Transverse colon (tissue), 4 donors: ENCODE results near the gene HLA-DRB1. TPM values are rescaled to one million over a fixed set of nuclear protein-coding genes. Genes with fewer than 3 reads are reported as not detected.
A peak's percentile ranks its signal among the peaks of the same experiment; 100 is the strongest.

Source experiments
- DNase-seq: peaks from one replicate; pipeline ENCODE4 v3.0.0-alpha.2; 2019
- H3K27ac ChIP-seq, 4 donors: fragments of 200-600 bp; sonication (generic); 2 replicates each; pipeline ENCODE4 v1.5.1; 2016 to 2018; ENCODE audit warnings: inconsistent platforms in 4 of 4
- H3K27me3 ChIP-seq: fragments of 200-600 bp; sonication (generic); 2 replicates; pipeline ENCODE4 v1.5.1; 2017; ENCODE audit warnings: inconsistent platforms
- H3K36me3 ChIP-seq, 4 donors: fragments of 200-600 bp; sonication (generic); 2 replicates each; pipeline ENCODE4 v1.5.1; 2017 to 2019; ENCODE audit warnings: inconsistent platforms in 4 of 4
- H3K4me1 ChIP-seq, 4 donors: fragments of 200-600 bp; sonication (generic); 2 replicates each; pipeline ENCODE4 v1.5.1; 2017 to 2020; ENCODE audit warnings: inconsistent platforms in 4 of 4
- H3K4me3 ChIP-seq, 4 donors: fragments of 200-600 bp; sonication (generic); 1 replicate in 1 of 4; 2 replicates in 3 of 4; pipeline versions ENCODE4 v1.5.1 to v1.6.1; 2017 to 2019; ENCODE audit warnings: inconsistent platforms in 4 of 4
- H3K9me3 ChIP-seq, 2 donors: fragments of 200-600 bp; sonication (generic); 2 replicates each; pipeline ENCODE4 v1.5.1; 2017 to 2019; ENCODE audit warnings: inconsistent platforms in 2 of 2
- EP300 ChIP-seq: sonication (generic); formaldehyde crosslinking; IDR thresholded peaks from one replicate; pipeline ENCODE4 v1.6.1; 2017; ENCODE audit warnings: antibody characterized with exemption, low read depth
- POLR2A ChIP-seq: fragments of 450-650 bp; IDR thresholded peaks from one replicate; pipeline ENCODE4 v1.6.1; 2016; ENCODE audit warnings: antibody characterized with exemption, mild to moderate bottlenecking, moderate library complexity
- POLR2AphosphoS5 ChIP-seq, 3 donors: sonication (generic); formaldehyde crosslinking; IDR thresholded peaks; one replicate each; pipeline ENCODE4 v1.6.1; 2016; ENCODE audit warnings: antibody characterized with exemption in 3 of 3
- WGBS, 2 donors: methylation state at CpG; one replicate each; pipeline ENCODE4 v1.1.5; 2018; ENCODE audit warnings: low coverage in 1 of 2; 5-methylcytosine and 5-hydroxymethylcytosine counted together
- in situ Hi-C, 4 donors: fragments of 200-750 bp; cut with MboI; loops; one replicate each; pipeline versions ENCODE4 v1.15.0 to v1.15.1; 2017; ENCODE audit warnings: low sequenced_read_pairs in 3 of 4, low pct_ligation_motif_present in 1 of 4, low pct_unique_long_range_greater_than_20kb in 1 of 4
- intact Hi-C: fragments of 100-400 bp; cut with DNase I; formaldehyde crosslinking; loops from one replicate; pipeline ENCODE4 v1.15.1; 2023; ENCODE audit warnings: low total_unique reads
- total RNA-seq, 4 donors: library from RNA; depleted of rRNA; stranded (reverse); fragments of >200 nt; gene quantifications; one replicate each; pipeline ENCODE4 v1.1.0, GENCODE V29; 2016
- TF ChIP-seq, protein P1 (sequence below), 5 experiments: fragments of 200-600 bp in 3 of 5; fragments of 450-650 bp in 2 of 5; sonication (generic) in 3 of 5; IDR thresholded peaks; 1 replicate in 2 of 5; 2 replicates in 3 of 5; pipeline ENCODE4 v1.5.1; 2016 to 2017; ENCODE audit warnings: antibody characterized with exemption in 5 of 5, inconsistent platforms in 3 of 5, mild to moderate bottlenecking in 2 of 5, moderate library complexity in 1 of 5

Gene HLA-DRB1
- total RNA-seq, 4 donors from 2014 or later: 7.9 to 23.8 (median 12.6) TPM

DNA sequence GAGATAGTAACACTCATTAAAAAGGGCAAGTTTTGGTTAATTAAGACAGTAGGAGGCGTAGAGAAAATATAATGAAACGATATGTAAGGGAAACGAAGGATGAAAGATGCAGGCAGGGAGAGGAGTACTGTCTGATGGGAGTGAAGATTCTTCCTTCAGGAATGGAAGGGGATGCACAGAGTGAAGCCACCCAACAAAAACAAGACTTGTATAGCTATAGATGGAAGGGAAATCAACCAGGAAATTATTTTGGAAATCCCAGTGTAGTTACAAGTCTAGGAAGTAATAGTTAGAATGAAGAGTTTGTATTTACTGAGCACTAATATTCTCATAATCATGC is 19.7 kb upstream of the HLA-DRB1 start:
- in situ Hi-C loops: no loop called here
- H3K27me3 ChIP-seq: no peaks in the 10 kb centered on the region
- no peak for DNase-seq
- intact Hi-C loops: no loop called here
- no peaks in the 10 kb centered on the region for H3K9me3 ChIP-seq
- no peaks in the 10 kb centered on the region for H3K4me1 ChIP-seq
- TF ChIP-seq POLR2A (no peak), EP300 (no peak), POLR2AphosphoS5 (IDR thresholded peaks at IDR 0.05) (no peak)
- TF ChIP-seq, protein P1, sequence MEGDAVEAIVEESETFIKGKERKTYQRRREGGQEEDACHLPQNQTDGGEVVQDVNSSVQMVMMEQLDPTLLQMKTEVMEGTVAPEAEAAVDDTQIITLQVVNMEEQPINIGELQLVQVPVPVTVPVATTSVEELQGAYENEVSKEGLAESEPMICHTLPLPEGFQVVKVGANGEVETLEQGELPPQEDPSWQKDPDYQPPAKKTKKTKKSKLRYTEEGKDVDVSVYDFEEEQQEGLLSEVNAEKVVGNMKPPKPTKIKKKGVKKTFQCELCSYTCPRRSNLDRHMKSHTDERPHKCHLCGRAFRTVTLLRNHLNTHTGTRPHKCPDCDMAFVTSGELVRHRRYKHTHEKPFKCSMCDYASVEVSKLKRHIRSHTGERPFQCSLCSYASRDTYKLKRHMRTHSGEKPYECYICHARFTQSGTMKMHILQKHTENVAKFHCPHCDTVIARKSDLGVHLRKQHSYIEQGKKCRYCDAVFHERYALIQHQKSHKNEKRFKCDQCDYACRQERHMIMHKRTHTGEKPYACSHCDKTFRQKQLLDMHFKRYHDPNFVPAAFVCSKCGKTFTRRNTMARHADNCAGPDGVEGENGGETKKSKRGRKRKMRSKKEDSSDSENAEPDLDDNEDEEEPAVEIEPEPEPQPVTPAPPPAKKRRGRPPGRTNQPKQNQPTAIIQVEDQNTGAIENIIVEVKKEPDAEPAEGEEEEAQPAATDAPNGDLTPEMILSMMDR (IDR thresholded peaks at IDR 0.05): no peak
- WGBS, 2 donors: 70 to 73% methylated on average over 2 of the region's 3 CpGs
- H3K4me3 ChIP-seq: no peak overlapping the region
- H3K27ac ChIP-seq: peak overlapping the region in 2 of 4 donors; percentile 34 to 57
- H3K36me3 ChIP-seq: no peaks in the 10 kb centered on the region

- H3K27me3 ChIP-seq: no peaks in the 10 kb centered on the region
- no peaks in the 10 kb centered on the region for H3K36me3 ChIP-seq
- no peak overlapping the region for H3K4me3 ChIP-seq
- H3K27ac ChIP-seq: no peak overlapping the region
- in situ Hi-C loops (no loop called here), intact Hi-C loops (no loop called here)
- TF ChIP-seq EP300 (no peak), POLR2AphosphoS5 (IDR thresholded peaks at IDR 0.05) (no peak), POLR2A (no peak)
- TF ChIP-seq, protein P1 (IDR thresholded peaks at IDR 0.05): no peak
- WGBS, 2 donors: 31 to 50% methylated on average over 2 to 3 of the region's 3 CpGs
- no peak for DNase-seq
- H3K9me3 ChIP-seq: no peaks in the 10 kb centered on the region
- no peaks in the 10 kb centered on the region for H3K4me1 ChIP-seq
These were observed 18.7 kb upstream of the HLA-DRB1 start for GRCh38 chr6:32608362-32608761.

GRCh38 chr6:32607988-32608298 is 18.3 kb upstream of the HLA-DRB1 start:
- no peak for DNase-seq
- Histone ChIP-seq H3K27ac (no peak overlapping the region), H3K4me1 (no peaks in the 10 kb centered on the region), H3K9me3 (no peaks in the 10 kb centered on the region), H3K4me3 (no peak overlapping the region), H3K36me3 (no peaks in the 10 kb centered on the region), H3K27me3 (no peaks in the 10 kb centered on the region)
- 0 to 42% methylated on average over 1 to 2 of the region's 2 CpGs for WGBS, 2 donors
- in situ Hi-C loops (no loop called here), intact Hi-C loops (no loop called here)
- TF ChIP-seq POLR2A (no peak), POLR2AphosphoS5 (IDR thresholded peaks at IDR 0.05) (no peak), EP300 (no peak)
- TF ChIP-seq, protein P1 (IDR thresholded peaks at IDR 0.05): no peak

GRCh38 chr6:32607263-32607987 is 17.8 kb upstream of the HLA-DRB1 start:
- WGBS, 2 donors: 69 to 73% methylated on average over 2 to 3 of the region's 4 CpGs
- TF ChIP-seq, protein P1 (IDR thresholded peaks at IDR 0.05): no peak
- TF ChIP-seq POLR2A: no peak
- TF ChIP-seq POLR2AphosphoS5 (IDR thresholded peaks at IDR 0.05): no peak
- intact Hi-C loops: no loop called here
- no peaks in the 10 kb centered on the region for H3K27me3 ChIP-seq
- no peak overlapping the region for H3K4me3 ChIP-seq
- no peaks in the 10 kb centered on the region for H3K36me3 ChIP-seq
- DNase-seq: no peak
- no peaks in the 10 kb centered on the region for H3K9me3 ChIP-seq
- no peak overlapping the region for H3K27ac ChIP-seq
- no peaks in the 10 kb centered on the region for H3K4me1 ChIP-seq
- in situ Hi-C loops: no loop called here
